Measurements from ENCODE around the gene SPN.

- TF ChIP-seq CTCF (conservative IDR thresholded peaks at IDR 0.05; ENCODE audit: low read depth, low read length) (no peak), EZH2 (IDR thresholded peaks at IDR 0.05; ENCODE audit: borderline replicate concordance, low read depth, low read length, poor library complexity, severe bottlenecking) (no peak)
These were observed 39.2 kb downstream of the SPN start for GRCh38 chr16:29702269-29702668.

Data from A673 (cell line).